K562 (cell line): ENCODE measurements around the gene PHF21B. TPM values are rescaled to one million over a fixed set of nuclear protein-coding genes. Genes with fewer than 3 reads are reported as not detected.

ENCODE experiments used
- ATAC-seq: fragments of 200-7000 bp; cut with Tn5 transposase; 3 replicates; pipeline ENCODE4 v1.9.1; 2020; ENCODE audit warnings: moderate library complexity
- BruUV-seq: library from RNA; stranded (reverse); fragments of 400-500 nt; replicated peaks from 2 replicates; lab custom pipeline; 2021; lab: Mats Ljungman, UMichigan
- CTCF ChIA-PET: fragments of 300-600 bp; formaldehyde crosslinking; extraction: SDS; loops from one replicate; lab custom pipeline; 2021; ENCODE audit warnings: low intra/inter-chr PET ratio; lab: Yijun Ruan, JAX
- POLR2A ChIA-PET: fragments of 300-600, 350-650 bp; sonication (Branson Sonifier 250); formaldehyde crosslinking; extraction: SDS; loops from one replicate; lab custom pipeline; 2021; ENCODE audit warnings: antibody characterized with exemption, inconsistent platforms; lab: Yijun Ruan, JAX
- DNase-seq, 4 experiments: peaks; one replicate each; pipeline versions ENCODE4 v3.0.0 to v3.0.0-alpha.2; 2011 to 2018; ENCODE audit warnings: low spot score in 3 of 4, mixed read lengths in 3 of 4; ENCODE audit errors: extremely low read depth in 1 of 4
- FAIRE-seq: peaks from 2 replicates; lab custom pipeline; 2011; peaks lifted over from hg19 to GRCh38; lab: Jason Lieb, UNC
- H2AFZ ChIP-seq: 2 replicates; pipeline ENCODE4 v1.6.0; 2011; ENCODE audit warnings: low read depth, low read length, control low read depth, inconsistent platforms
- H3K27ac ChIP-seq: fragments of 200-600 bp; 3 replicates; pipeline ENCODE4 v1.8.0; 2011; ENCODE audit warnings: low read depth, mild to moderate bottlenecking, control low read depth, inconsistent platforms, low read length, moderate library complexity, mixed read lengths; ENCODE audit errors: extremely low read depth
- H3K27me3 ChIP-seq, 2 experiments: fragments of 300-600 bp in 1 of 2; 2 replicates in 1 of 2; 3 replicates in 1 of 2; pipeline versions ENCODE4 v1.6.0 to v1.8.0; 2011; ENCODE audit warnings: inconsistent platforms in 2 of 2, low read length in 2 of 2, mild to moderate bottlenecking in 1 of 2, mixed read lengths in 1 of 2, moderate library complexity in 1 of 2; ENCODE audit not compliant: control insufficient read depth in 2 of 2, insufficient read depth in 2 of 2
- H3K36me3 ChIP-seq: fragments of 300-600 bp; 3 replicates; pipeline ENCODE4 v1.8.0; 2011; ENCODE audit warnings: mild to moderate bottlenecking, low read length, inconsistent platforms; ENCODE audit not compliant: control insufficient read depth, insufficient read depth
- H3K4me1 ChIP-seq, 2 experiments: fragments of 200-600 bp in 1 of 2; replicated peaks in 1 of 2; 2 replicates in 1 of 2; 3 replicates in 1 of 2; pipeline versions ENCODE4 v1.5.1 to v1.8.0; 2011; ENCODE audit warnings: inconsistent platforms in 2 of 2, low read length in 2 of 2, mild to moderate bottlenecking in 1 of 2, mixed read lengths in 1 of 2, moderate library complexity in 1 of 2; ENCODE audit not compliant: control insufficient read depth in 2 of 2, insufficient read depth in 2 of 2
- H3K4me2 ChIP-seq: 2 replicates; pipeline ENCODE4 v1.6.1; 2011; ENCODE audit warnings: low read length, control low read depth, inconsistent platforms, mixed read lengths; ENCODE audit not compliant: insufficient read depth
- H3K4me3 ChIP-seq: fragments of 200-600 bp; sonication (generic), shearing (Covaris generic); 2 replicates; pipeline ENCODE4 v1.5.1; 2016; ENCODE audit warnings: control low read depth, inconsistent platforms
- H3K79me2 ChIP-seq: fragments of 200-600 bp; 3 replicates; pipeline ENCODE4 v1.8.0; 2011; ENCODE audit warnings: low read length, inconsistent platforms; ENCODE audit not compliant: control insufficient read depth, insufficient read depth
- H3K9ac ChIP-seq, 2 experiments: 2 replicates each; pipeline versions ENCODE4 v1.6.0 to v1.6.1; 2011; ENCODE audit warnings: low read depth in 2 of 2, low read length in 2 of 2, control low read depth in 1 of 2, inconsistent platforms in 1 of 2, mild to moderate bottlenecking in 1 of 2, mixed read lengths in 1 of 2; ENCODE audit not compliant: insufficient read depth in 1 of 2
- H3K9me1 ChIP-seq: one replicate; pipeline ENCODE4 v1.6.0; 2011; ENCODE audit warnings: inconsistent platforms, mild to moderate bottlenecking, low read length, moderate library complexity; ENCODE audit not compliant: control insufficient read depth, insufficient read depth
- H3K9me3 ChIP-seq: replicated peaks from 2 replicates; pipeline ENCODE4 v1.5.1; 2011; ENCODE audit warnings: low read depth, low read length, inconsistent platforms; ENCODE audit not compliant: control insufficient read depth, insufficient read depth
- H4K20me1 ChIP-seq: replicated peaks from 2 replicates; pipeline ENCODE4 v1.6.1; 2011; ENCODE audit warnings: low read length, inconsistent platforms, mixed read lengths; ENCODE audit not compliant: control insufficient read depth, insufficient read depth
- ATF4 ChIP-seq: fragments of 450-650 bp; formaldehyde crosslinking; IDR thresholded peaks from 2 replicates; pipeline ENCODE4 v1.4.0; 2022; ENCODE audit warnings: mild to moderate bottlenecking, moderate library complexity
- E2F3 ChIP-seq: fragments of 250-450 bp; sonication (Bioruptor Pico); IDR thresholded peaks from 2 replicates; pipeline ENCODE4 v1.4.0; 2020; ENCODE audit warnings: mild to moderate bottlenecking
- FOS ChIP-seq: IDR thresholded peaks from 3 replicates; pipeline ENCODE4 v1.6.1; 2011; ENCODE audit not compliant: insufficient read length; ENCODE audit errors: extremely low read depth
- FOXA1 ChIP-seq: fragments of 450-650 bp; IDR thresholded peaks from 2 replicates; pipeline ENCODE4 v1.6.1; 2016; ENCODE audit warnings: mild to moderate bottlenecking, borderline replicate concordance
- GATA2 ChIP-seq: sonication (generic); formaldehyde crosslinking; IDR thresholded peaks from 2 replicates; pipeline ENCODE4 v1.4.0; 2020; ENCODE audit warnings: mild to moderate bottlenecking, missing genetic modification reagents
- IRF1 ChIP-seq: sonication (generic); formaldehyde crosslinking; IDR thresholded peaks from 2 replicates; pipeline ENCODE4 v1.8.0; 2022; ENCODE audit warnings: missing genetic modification reagents, mild to moderate bottlenecking, borderline replicate concordance
- MBD2 ChIP-seq: sonication (generic); IDR thresholded peaks from 2 replicates; pipeline ENCODE4 v1.6.1; 2016; ENCODE audit warnings: low read depth, borderline replicate concordance
- MECOM ChIP-seq: fragments of 250-450 bp; sonication (Bioruptor Pico); IDR thresholded peaks from 2 replicates; pipeline ENCODE4 v1.8.0; 2022; ENCODE audit warnings: inconsistent platforms
- NUFIP1 ChIP-seq: fragments of 450-650 bp; IDR thresholded peaks from 2 replicates; pipeline ENCODE4 v1.6.1; 2018; ENCODE audit not compliant: partially characterized antibody
- SLC30A9 ChIP-seq: fragments of 250-450 bp; sonication (Bioruptor Pico); IDR thresholded peaks from 2 replicates; pipeline ENCODE4 v1.8.0; 2022; ENCODE audit warnings: mild to moderate bottlenecking, moderate library complexity
- SMAD1 ChIP-seq: fragments of 150-350 bp; IDR thresholded peaks from 2 replicates; pipeline ENCODE4 v1.6.1; 2014; ENCODE audit warnings: low read length, low read depth; ENCODE audit not compliant: partially characterized antibody
- TARDBP ChIP-seq: fragments of 450-650 bp; IDR thresholded peaks from 2 replicates; pipeline ENCODE4 v1.6.1; 2016
- ZBTB34 ChIP-seq: fragments of 250-450 bp; sonication (Bioruptor Pico); IDR thresholded peaks from 2 replicates; pipeline ENCODE4 v1.8.0; 2021; ENCODE audit warnings: mild to moderate bottlenecking, moderate library complexity
- ZNF263 ChIP-seq: sonication (generic); formaldehyde crosslinking; IDR thresholded peaks from 2 replicates; pipeline ENCODE4 v1.8.0; 2022; ENCODE audit warnings: mild to moderate bottlenecking, missing genetic modification reagents, borderline replicate concordance
- ZNF354B ChIP-seq: fragments of 250-450 bp; sonication (Bioruptor Pico); IDR thresholded peaks from 2 replicates; pipeline ENCODE4 v1.4.0; 2020
- ZNF41 ChIP-seq: fragments of 250-450 bp; sonication (Bioruptor Pico); conservative IDR thresholded peaks from 2 replicates; pipeline ENCODE4 v1.4.0; 2020; ENCODE audit warnings: mild to moderate bottlenecking
- WGBS: fragments of 100-300 bp; shearing (Covaris generic); methylation state at CpG from one replicate; pipeline ENCODE4 v1.1.6; 2016; ENCODE audit warnings: low coverage, mixed read lengths; ENCODE audit not compliant: insufficient coverage; ENCODE audit errors: missing lambda C conversion rate; 5-methylcytosine and 5-hydroxymethylcytosine counted together
- in situ Hi-C: fragments of 300-500 bp; cut with MboI; formaldehyde crosslinking; loops from 4 replicates; pipeline ENCODE4 v1.15.0; 2018; ENCODE audit warnings: inconsistent platforms, mixed read lengths
- intact Hi-C: fragments of 100-400 bp; cut with micrococcal nuclease; formaldehyde crosslinking; loops from 2 replicates; pipeline ENCODE4 v1.14.2; 2022
- polyA plus RNA-seq, 8 experiments: library from polyadenylated mRNA; depleted of rRNA in 4 of 8; stranded (reverse) in 5 of 8; unstranded in 3 of 8; fragments of >200 nt; fragmentation: Nextera tagmentation in 2 of 8; fragmentation: Illumina TruSeq in 1 of 8; extraction: Ambion mirVana in 2 of 8; extraction: Trizol in 1 of 8; gene quantifications; 2 replicates each; pipeline versions ENCODE4 v1.2.1 to v1.2.3, GENCODE V29; 2011 to 2014; ENCODE audit warnings: inconsistent platforms in 1 of 8, missing spikeins in 1 of 8
- total RNA-seq, 7 experiments: library from RNA; depleted of rRNA in 6 of 7; stranded (reverse); fragments of >200 nt in 6 of 7; fragmentation: Illumina TruSeq in 2 of 7; extraction: Trizol in 2 of 7; gene quantifications; 2 replicates each; pipeline versions ENCODE4 v1.2.1 to v1.2.3, GENCODE V29; 2011 to 2021; ENCODE audit warnings: low replicate concordance in 1 of 7
- TF ChIP-seq, protein P1 (sequence below): sonication (generic); formaldehyde crosslinking; IDR thresholded peaks from 2 replicates; pipeline ENCODE4 v1.8.0; 2022; ENCODE audit warnings: mild to moderate bottlenecking, missing genetic modification reagents
- TF ChIP-seq, protein P2 (sequence below): fragments of 450-650 bp; conservative IDR thresholded peaks from 2 replicates; pipeline ENCODE4 v1.6.1; 2016; ENCODE audit warnings: missing genetic modification characterization, low read depth, mild to moderate bottlenecking, missing compliant biosample characterization, moderate library complexity
- TF ChIP-seq, protein P3 (sequence below): sonication (generic); formaldehyde crosslinking; IDR thresholded peaks from 2 replicates; pipeline ENCODE4 v1.9.0; 2022; ENCODE audit warnings: mild to moderate bottlenecking, missing genetic modification reagents

PHF21B gene
- total and polyA plus RNA-seq, 9 of the 15 experiments (the other 6 are each of a cell fraction or from before 2014, with no cell fraction given) = 0.04 TPM; not detected in 8

- TF ChIP-seq, protein P1, sequence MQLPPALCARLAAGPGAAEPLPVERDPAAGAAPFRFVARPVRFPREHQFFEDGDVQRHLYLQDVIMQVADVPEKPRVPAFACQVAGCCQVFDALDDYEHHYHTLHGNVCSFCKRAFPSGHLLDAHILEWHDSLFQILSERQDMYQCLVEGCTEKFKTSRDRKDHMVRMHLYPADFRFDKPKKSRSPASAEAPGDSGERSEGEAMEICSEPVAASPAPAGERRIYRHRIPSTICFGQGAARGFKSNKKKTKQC (CRISPR knock-in tag) = no peak
- TF ChIP-seq MBD2 (no peak), ATF4 (no peak), ZNF354B (CRISPR knock-in tag) (no peak), FOXA1 (no peak), SMAD1 (no peak), FOS (no peak), SLC30A9 (CRISPR knock-in tag) (no peak)
These were observed 25.0 kb upstream of the PHF21B start (continued) for GRCh38 chr22:45034821-45035220.

- Histone ChIP-seq H3K4me3 (no peak overlapping the region), H3K9me3 (no peaks in the 10 kb centered on the region), H4K20me1 (no peaks in the 10 kb centered on the region), H2AFZ (no peak overlapping the region), H3K79me2 (no peaks in the 10 kb centered on the region), H3K4me1 (no peaks in the 10 kb centered on the region), H3K9me1 (no peaks in the 10 kb centered on the region), H3K36me3 (no peaks in the 10 kb centered on the region), H3K9ac (no peak overlapping the region), H3K27me3 (no peaks in the 10 kb centered on the region; a peak in 1 of 5 replicates), H3K4me2 (no peak overlapping the region), H3K27ac (no peak overlapping the region)
- intact Hi-C loops = no loop called here
- no TSS peak for BruUV-seq
- no peak for FAIRE-seq
- ChIA-PET POLR2A (no interaction called here), CTCF (no interaction called here)
- ATAC-seq = no peak
- no peak for DNase-seq
- WGBS = 20% methylated on average over 8 of the region's 10 CpGs
- in situ Hi-C loops = no loop called here
- TF ChIP-seq NUFIP1 (no peak), ZNF41 (no peak), E2F3 (CRISPR knock-in tag) (no peak), ZBTB34 (no peak), GATA2 (CRISPR knock-in tag) (no peak), ZNF263 (CRISPR knock-in tag) (no peak), TARDBP (no peak), MECOM (CRISPR knock-in tag) (no peak), IRF1 (CRISPR knock-in tag) (no peak)
- TF ChIP-seq, protein P2, sequence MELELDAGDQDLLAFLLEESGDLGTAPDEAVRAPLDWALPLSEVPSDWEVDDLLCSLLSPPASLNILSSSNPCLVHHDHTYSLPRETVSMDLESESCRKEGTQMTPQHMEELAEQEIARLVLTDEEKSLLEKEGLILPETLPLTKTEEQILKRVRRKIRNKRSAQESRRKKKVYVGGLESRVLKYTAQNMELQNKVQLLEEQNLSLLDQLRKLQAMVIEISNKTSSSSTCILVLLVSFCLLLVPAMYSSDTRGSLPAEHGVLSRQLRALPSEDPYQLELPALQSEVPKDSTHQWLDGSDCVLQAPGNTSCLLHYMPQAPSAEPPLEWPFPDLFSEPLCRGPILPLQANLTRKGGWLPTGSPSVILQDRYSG (tag) = no peak
- TF ChIP-seq, protein P3, sequence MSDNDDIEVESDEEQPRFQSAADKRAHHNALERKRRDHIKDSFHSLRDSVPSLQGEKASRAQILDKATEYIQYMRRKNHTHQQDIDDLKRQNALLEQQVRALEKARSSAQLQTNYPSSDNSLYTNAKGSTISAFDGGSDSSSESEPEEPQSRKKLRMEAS (CRISPR knock-in tag) = no peak
These were observed 24.4 kb upstream of the PHF21B start for GRCh38 chr22:45034156-45034555.
